ENCODE results near the gene STMN3.
A peak's percentile ranks its signal among the peaks of the same experiment; 100 is the strongest.

STMN3 gene

GRCh38 chr20:63653041-63653973, at the start of gene STMN3:
STMN3 (minus strand) TSS chr20:63653424; CDS start chr20:63653345, 79 bp downstream.
- peak; percentile 44 for DNase-seq

DNA sequence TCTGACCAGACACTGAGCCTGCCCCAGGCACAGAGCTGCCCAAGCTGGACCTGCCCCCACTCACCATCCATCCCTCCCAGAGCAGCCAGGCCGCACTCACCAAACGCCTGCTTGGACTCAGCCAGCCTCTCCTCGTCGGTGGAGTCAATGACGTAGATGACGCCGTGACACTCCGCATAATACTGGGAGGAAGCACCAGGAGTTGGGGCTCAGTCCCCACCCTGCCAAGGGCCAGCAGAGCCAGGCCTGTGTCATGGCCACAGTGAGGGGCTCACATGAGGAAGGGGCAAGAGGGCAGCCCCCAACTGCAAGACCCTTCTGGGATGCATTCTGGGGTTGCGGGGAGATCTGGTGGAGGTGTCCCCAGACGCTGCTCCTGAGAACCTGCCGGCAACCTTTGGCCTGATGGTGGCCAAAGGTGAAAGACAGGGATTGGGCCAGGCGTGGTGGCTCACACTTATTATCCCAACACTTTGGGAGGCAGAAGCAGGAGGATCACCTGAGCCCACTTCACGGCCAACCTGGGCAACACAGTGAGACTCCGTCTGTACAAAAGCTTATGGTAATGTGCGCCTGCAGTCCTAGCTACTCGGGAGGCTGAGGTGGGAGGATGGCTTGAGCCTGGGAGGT, 48.9 kb upstream of the STMN3 start:
- DNase-seq: no peak

- no peak for DNase-seq
These were observed 48.3 kb upstream of the STMN3 start for GRCh38 chr20:63701329-63702035.

DNA sequence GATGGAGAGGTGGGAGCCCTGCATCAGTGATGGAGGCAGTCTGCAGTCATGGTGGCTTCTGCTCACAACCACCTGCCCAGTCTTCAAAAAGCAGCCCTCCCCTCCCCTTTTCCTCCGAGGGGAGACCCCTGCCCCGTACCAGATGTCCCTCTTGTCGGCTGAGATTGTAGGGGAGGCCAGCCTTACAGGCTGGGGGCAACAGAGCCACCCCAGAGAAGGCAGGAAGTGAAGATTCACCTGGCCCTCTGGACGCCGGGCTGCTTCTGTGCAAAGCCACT, 47.8 kb upstream of the STMN3 start:
- DNase-seq: no peak

DNA sequence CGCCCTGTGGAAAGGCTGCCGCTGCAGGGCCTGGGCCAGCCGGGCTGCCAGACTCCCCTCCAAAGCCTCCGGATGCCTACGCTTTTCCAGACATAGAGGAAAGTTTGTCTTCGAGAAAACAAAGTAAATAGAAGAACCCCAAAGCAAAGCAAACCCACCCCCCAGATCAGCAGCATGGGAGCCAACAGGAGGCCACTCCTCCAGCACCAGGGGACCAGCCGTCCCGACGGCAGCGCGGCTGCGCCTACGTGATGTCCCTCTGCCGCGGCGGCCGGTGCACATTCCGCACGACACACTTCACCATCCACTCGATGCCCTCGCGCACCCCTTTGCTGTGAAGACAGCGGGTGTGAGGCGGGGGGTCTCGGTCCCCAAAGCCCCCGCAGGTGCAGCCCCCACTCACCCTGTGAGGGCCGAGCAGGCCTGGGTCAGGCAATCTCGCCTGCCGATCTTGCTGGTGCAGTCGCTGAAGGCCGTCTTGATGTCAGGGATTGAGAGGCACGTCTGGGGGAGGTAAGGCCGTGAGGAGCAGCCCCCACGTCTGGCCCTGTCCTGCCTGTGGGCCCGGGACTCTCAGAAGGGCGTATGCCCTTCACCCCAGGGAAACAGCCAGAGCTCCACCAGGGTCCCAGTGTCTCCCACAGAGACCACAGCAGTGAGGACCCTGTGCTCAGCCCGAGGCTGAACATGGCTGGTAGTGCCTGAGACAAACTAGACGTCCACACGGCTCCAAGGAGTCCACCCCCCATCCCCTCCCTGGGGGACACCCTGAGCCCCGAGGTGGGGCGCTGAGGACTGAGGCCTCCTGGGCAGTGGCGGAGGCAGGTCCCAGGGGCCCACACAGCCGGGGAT, 47.2 kb upstream of the STMN3 start:
- DNase-seq: no peak

GRCh38 chr20:63699466-63700198, 46.4 kb upstream of the STMN3 start:
- DNase-seq: no peak

DNA sequence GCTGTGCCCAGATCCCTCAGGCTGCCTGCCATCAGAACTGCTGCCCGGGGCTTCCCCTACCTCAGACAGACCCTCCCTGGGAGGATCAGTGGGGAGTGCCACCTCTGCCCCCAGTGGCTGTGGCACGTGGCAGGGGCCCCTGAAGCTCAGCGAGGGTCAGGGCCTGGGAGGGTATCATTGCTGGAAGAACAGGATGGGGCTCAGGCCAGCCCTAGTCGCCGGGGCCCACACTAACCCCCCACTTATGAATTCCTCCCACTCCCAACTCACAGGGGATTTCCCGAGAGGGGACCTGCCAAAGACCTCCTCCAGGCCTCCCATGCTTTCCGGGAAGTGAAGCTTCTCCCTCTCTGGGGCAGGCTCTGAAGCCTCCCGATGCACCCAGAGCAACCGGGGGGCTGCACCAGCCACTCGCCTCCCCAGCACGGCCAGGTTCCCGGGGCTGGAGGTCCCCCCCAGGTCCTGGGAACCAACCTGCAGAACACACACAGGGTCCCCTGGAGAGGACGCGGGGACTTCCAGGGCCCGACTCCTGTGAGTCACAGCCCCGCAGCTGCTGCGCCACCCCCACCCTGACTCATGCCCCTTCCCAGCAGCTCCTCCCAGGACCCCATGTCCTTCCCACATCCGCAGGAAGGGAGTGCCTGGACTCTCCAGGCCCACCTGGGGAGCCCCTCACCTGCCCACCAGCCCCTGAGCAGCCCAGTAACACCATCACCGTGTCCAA, 45.7 kb upstream of the STMN3 start:
- no peak for DNase-seq

GRCh38 chr20:63697868-63698545, 44.8 kb upstream of the STMN3 start:
- no peak for DNase-seq

DNA sequence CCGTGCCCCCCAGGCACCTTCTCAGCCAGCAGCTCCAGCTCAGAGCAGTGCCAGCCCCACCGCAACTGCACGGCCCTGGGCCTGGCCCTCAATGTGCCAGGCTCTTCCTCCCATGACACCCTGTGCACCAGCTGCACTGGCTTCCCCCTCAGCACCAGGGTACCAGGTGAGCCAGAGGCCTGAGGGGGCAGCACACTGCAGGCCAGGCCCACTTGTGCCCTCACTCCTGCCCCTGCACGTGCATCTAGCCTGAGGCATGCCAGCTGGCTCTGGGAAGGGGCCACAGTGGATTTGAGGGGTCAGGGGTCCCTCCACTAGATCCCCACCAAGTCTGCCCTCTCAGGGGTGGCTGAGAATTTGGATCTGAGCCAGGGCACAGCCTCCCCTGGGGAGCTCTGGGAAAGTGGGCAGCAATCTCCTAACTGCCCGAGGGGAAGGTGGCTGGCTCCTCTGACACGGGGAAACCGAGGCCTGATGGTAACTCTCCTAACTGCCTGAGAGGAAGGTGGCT, 44.2 kb upstream of the STMN3 start:
- DNase-seq: no peak

DNA sequence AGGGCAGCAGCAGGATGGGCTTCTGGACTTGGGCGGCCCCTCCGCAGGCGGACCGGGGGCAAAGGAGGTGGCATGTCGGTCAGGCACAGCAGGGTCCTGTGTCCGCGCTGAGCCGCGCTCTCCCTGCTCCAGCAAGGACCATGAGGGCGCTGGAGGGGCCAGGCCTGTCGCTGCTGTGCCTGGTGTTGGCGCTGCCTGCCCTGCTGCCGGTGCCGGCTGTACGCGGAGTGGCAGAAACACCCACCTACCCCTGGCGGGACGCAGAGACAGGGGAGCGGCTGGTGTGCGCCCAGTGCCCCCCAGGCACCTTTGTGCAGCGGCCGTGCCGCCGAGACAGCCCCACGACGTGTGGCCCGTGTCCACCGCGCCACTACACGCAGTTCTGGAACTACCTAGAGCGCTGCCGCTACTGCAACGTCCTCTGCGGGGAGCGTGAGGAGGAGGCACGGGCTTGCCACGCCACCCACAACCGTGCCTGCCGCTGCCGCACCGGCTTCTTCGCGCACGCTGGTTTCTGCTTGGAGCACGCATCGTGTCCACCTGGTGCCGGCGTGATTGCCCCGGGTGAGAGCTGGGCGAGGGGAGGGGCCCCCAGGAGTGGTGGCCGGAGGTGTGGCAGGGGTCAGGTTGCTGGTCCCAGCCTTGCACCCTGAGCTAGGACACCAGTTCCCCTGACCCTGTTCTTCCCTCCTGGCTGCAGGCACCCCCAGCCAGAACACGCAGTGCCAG, 43.6 kb upstream of the STMN3 start, which contains the start of gene TNFRSF6B:
Gene TNFRSF6B (plus strand): TSS at position 25 of the 729 bp plus-strand sequence. CDS start 116 bp downstream, at position 141.
- DNase-seq: no peak

DNA sequence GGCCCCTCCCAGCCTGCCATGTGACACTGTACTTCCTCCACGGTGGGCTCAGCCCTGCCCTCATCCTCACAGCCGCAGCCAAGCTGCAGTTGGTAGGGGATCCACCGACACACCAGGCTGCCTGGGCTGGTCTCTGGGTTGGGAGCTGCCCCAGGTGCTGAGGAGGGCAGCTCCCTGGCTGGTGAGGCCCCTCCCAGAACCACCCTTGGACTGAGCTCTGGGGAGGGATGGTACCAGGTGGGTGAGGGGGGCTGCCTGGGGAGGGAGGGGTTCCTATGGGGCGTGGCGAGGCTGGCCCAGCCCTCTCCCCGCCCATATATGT, 43.0 kb upstream of the STMN3 start:
- no peak for DNase-seq

DNA sequence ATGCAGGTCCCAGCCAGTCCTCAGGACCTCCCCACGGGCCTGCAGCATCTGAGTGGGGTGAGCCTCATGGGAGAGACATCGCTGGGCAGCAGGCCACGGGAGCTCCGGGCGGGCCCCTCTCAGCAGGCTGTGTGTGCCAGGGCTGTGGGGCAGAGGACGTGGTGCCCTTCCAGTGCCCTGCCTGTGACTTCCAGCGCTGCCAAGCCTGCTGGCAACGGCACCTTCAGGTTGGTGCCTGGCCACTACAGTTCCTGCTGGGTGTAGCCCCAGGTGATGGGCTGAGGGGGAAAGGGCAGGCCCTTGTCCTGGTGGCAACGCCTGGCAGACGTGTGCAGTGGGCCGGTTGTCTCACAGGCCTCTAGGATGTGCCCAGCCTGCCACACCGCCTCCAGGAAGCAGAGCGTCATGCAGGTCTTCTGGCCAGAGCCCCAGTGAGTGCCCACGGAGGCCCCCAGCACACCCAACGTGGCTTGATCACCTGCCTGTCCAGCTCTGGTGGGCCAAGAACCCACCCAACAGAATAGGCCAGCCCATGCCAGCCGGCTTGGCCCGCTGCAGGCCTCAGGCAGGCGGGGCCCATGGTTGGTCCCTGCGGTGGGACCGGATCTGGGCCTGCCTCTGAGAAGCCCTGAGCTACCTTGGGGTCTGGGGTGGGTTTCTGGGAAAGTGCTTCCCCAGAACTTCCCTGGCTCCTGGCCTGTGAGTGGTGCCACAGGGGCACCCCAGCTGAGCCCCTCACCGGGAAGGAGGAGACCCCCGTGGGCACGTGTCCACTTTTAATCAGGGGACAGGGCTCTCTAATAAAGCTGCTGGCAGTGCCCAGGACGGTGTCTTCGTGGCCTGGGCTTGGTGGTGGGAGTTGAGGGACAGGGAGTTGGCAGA, 42.4 kb upstream of the STMN3 start:
- no peak for DNase-seq

DNA sequence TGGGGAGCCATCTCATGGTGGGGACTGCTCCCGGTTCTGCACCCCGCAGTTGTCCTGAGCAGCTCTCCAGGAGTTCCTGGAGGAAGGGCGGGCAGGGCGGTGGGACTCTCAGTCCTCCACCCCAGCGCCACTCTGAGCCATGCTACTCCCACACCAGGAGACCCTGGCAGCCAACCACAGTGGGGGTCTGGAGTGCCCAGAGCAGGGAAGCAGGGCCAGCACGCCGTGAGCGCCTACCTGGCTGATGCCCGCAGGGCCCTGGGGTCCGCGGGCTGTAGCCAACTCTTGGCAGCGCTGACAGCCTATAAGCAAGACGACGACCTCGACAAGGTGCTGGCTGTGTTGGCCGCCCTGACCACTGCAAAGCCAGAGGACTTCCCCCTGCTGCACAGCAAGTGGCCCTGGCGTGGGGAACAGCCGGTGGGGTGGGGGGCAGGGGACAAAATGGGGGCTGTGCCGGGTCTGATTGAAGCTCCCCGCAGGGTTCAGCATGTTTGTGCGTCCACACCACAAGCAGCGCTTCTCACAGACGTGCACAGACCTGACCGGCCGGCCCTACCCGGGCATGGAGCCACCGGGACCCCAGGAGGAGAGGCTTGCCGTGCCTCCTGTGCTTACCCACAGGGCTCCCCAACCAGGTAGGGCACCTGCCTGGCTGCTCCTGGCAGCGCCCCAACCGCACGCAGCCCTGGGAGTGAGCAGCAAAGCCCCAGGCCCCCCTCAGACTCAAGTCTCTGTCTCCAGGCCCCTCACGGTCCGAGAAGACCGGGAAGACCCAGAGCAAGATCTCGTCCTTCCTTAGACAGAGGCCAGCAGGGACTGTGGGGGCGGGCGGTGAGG, 41.6 kb upstream of the STMN3 start:
- no peak for DNase-seq

GRCh38 chr20:63693733-63694583, 40.7 kb upstream of the STMN3 start:
- no peak for DNase-seq

- DNase-seq: no peak
These were observed 40.0 kb upstream of the STMN3 start for GRCh38 chr20:63693083-63693732.

GRCh38 chr20:63692436-63693082, 39.3 kb upstream of the STMN3 start:
- no peak for DNase-seq

Data from NCI-H524 treated with DMSO at 0.1 percent for 48 hours (cell line).